ENCODE data around the gene TIGD3. TPM values are rescaled to one million over a fixed set of nuclear protein-coding genes. Genes with fewer than 3 reads are reported as not detected.

TIGD3 gene
- total and polyA plus RNA-seq, 2 of the 13 experiments (the other 11 are each of a cell fraction or from before 2014, with no cell fraction given) = 0.49 to 4.9 TPM

DNA sequence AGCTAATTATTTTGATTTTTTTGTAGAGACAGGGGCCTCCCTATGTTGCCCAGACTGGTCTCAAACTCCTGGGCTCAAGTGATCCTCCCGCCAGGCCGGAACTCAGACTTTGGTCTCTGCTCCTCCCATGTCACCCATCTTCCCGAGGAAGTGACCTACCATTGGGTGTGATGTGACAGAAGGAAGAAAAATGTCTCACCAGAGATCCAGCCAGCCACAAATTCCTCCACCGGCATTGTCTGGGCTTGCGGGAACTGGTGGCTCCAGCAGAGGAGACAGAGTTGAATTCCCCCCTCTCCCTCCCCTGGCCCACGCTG, 27.1 kb downstream of the TIGD3 start (continued):
- no peak for TF ChIP-seq FOXP1 (IDR thresholded peaks at IDR 0.05)
- TF ChIP-seq FOXP1 (CRISPR knock-in tag; IDR thresholded peaks at IDR 0.05) = no peak
- TF ChIP-seq ZNF703 (CRISPR knock-in tag; IDR thresholded peaks at IDR 0.05; ENCODE audit: borderline replicate concordance) = no peak
- no peak for TF ChIP-seq NPAS2 (CRISPR knock-in tag; IDR thresholded peaks at IDR 0.05; ENCODE audit: borderline replicate concordance)
- 0 out of 2 replicates have a peak, but pooled peaks have one; percentile 88 for TF ChIP-seq ZNF329 (CRISPR knock-in tag; IDR thresholded peaks at IDR 0.05; ENCODE audit: low read depth)
- TF ChIP-seq, protein P1, sequence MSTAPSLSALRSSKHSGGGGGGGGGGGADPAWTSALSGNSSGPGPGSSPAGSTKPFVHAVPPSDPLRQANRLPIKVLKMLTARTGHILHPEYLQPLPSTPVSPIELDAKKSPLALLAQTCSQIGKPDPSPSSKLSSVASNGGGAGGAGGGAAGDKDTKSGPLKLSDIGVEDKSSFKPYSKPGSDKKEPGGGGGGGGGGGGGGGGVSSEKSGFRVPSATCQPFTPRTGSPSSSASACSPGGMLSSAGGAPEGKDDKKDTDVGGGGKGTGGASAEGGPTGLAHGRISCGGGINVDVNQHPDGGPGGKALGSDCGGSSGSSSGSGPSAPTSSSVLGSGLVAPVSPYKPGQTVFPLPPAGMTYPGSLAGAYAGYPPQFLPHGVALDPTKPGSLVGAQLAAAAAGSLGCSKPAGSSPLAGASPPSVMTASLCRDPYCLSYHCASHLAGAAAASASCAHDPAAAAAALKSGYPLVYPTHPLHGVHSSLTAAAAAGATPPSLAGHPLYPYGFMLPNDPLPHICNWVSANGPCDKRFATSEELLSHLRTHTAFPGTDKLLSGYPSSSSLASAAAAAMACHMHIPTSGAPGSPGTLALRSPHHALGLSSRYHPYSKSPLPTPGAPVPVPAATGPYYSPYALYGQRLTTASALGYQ (CRISPR knock-in tag; IDR thresholded peaks at IDR 0.05) = 0 out of 2 replicates have a peak, but pooled peaks have one; percentile 34
- 0 out of 2 replicates have a peak, but pooled peaks have one; percentile 23 for TF ChIP-seq BRCA1 (CRISPR knock-in tag; IDR thresholded peaks at IDR 0.05)
- TF ChIP-seq MTF1 (CRISPR knock-in tag; IDR thresholded peaks at IDR 0.05) = 0 out of 2 replicates have a peak, but pooled peaks have one; percentile 15
- TF ChIP-seq, protein P2, sequence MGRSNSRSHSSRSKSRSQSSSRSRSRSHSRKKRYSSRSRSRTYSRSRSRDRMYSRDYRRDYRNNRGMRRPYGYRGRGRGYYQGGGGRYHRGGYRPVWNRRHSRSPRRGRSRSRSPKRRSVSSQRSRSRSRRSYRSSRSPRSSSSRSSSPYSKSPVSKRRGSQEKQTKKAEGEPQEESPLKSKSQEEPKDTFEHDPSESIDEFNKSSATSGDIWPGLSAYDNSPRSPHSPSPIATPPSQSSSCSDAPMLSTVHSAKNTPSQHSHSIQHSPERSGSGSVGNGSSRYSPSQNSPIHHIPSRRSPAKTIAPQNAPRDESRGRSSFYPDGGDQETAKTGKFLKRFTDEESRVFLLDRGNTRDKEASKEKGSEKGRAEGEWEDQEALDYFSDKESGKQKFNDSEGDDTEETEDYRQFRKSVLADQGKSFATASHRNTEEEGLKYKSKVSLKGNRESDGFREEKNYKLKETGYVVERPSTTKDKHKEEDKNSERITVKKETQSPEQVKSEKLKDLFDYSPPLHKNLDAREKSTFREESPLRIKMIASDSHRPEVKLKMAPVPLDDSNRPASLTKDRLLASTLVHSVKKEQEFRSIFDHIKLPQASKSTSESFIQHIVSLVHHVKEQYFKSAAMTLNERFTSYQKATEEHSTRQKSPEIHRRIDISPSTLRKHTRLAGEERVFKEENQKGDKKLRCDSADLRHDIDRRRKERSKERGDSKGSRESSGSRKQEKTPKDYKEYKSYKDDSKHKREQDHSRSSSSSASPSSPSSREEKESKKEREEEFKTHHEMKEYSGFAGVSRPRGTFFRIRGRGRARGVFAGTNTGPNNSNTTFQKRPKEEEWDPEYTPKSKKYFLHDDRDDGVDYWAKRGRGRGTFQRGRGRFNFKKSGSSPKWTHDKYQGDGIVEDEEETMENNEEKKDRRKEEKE (IDR thresholded peaks at IDR 0.05) = no peak
- TF ChIP-seq, protein P3, sequence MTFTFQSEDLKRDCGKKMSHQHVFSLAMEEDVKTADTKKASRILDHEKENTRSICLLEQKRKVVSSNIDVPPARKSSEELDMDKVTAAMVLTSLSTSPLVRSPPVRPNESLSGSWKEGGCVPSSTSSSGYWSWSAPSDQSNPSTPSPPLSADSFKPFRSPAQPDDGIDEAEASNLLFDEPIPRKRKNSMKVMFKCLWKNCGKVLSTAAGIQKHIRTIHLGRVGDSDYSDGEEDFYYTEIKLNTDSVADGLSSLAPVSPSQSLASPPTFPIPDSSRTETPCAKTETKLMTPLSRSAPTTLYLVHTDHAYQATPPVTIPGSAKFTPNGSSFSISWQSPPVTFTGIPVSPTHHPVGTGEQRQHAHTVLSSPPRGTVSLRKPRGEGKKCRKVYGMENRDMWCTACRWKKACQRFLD (CRISPR knock-in tag; IDR thresholded peaks at IDR 0.05; ENCODE audit: borderline replicate concordance) = no peak
- TF ChIP-seq NFKB2 (CRISPR knock-in tag; IDR thresholded peaks at IDR 0.05; ENCODE audit: borderline replicate concordance) = no peak
- TF ChIP-seq ZNF614 (CRISPR knock-in tag; IDR thresholded peaks at IDR 0.05; ENCODE audit: borderline replicate concordance) = no peak
- TF ChIP-seq ZNF629 (CRISPR knock-in tag; conservative IDR thresholded peaks at IDR 0.05) = no peak
- TF ChIP-seq, protein P4, sequence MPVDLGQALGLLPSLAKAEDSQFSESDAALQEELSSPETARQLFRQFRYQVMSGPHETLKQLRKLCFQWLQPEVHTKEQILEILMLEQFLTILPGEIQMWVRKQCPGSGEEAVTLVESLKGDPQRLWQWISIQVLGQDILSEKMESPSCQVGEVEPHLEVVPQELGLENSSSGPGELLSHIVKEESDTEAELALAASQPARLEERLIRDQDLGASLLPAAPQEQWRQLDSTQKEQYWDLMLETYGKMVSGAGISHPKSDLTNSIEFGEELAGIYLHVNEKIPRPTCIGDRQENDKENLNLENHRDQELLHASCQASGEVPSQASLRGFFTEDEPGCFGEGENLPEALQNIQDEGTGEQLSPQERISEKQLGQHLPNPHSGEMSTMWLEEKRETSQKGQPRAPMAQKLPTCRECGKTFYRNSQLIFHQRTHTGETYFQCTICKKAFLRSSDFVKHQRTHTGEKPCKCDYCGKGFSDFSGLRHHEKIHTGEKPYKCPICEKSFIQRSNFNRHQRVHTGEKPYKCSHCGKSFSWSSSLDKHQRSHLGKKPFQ (CRISPR knock-in tag; IDR thresholded peaks at IDR 0.05; ENCODE audit: insufficient replicate concordance) = no peak
- no peak for TF ChIP-seq FOXO1 (CRISPR knock-in tag; IDR thresholded peaks at IDR 0.05)
- no peak for TF ChIP-seq CENPT (CRISPR knock-in tag; IDR thresholded peaks at IDR 0.05; ENCODE audit: low read depth)
- peak; percentile 81; the same call in 1 of the 2 replicates for TF ChIP-seq ZNF441 (CRISPR knock-in tag; IDR thresholded peaks at IDR 0.05; ENCODE audit: borderline replicate concordance)
- TF ChIP-seq, protein P5, sequence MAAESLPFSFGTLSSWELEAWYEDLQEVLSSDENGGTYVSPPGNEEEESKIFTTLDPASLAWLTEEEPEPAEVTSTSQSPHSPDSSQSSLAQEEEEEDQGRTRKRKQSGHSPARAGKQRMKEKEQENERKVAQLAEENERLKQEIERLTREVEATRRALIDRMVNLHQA (CRISPR knock-in tag; IDR thresholded peaks at IDR 0.05) = no peak
- TF ChIP-seq POLR2AphosphoS5 (IDR thresholded peaks at IDR 0.05; ENCODE audit: low read depth, low read length) = no peak
- TF ChIP-seq ZNF552 (CRISPR knock-in tag; IDR thresholded peaks at IDR 0.05; ENCODE audit: borderline replicate concordance) = no peak
- TF ChIP-seq SNAPC2 (CRISPR knock-in tag; IDR thresholded peaks at IDR 0.05) = 0 out of 2 replicates have a peak, but pooled peaks have one; percentile 76
- TF ChIP-seq ISX (CRISPR knock-in tag; conservative IDR thresholded peaks at IDR 0.05) = no peak
- TF ChIP-seq NONO (IDR thresholded peaks at IDR 0.05) = no peak
- no peak for TF ChIP-seq NONO (CRISPR knock-in tag; conservative IDR thresholded peaks at IDR 0.05)
- peak; percentile 34; the same call in 1 of the 2 replicates for TF ChIP-seq SP2 (CRISPR knock-in tag; IDR thresholded peaks at IDR 0.05)
